ENCODE measurements around the gene PARVB. TPM values are rescaled to one million over a fixed set of nuclear protein-coding genes. Genes with fewer than 3 reads are reported as not detected.

The PARVB gene
- total RNA-seq, 1 donor from 2014 or later = 12.7 TPM

- Mint-ChIP-seq H3K4me3 (no peak overlapping the region), H3K27ac (no peak overlapping the region), H3K27me3 (ENCODE audit: insufficient read depth, low read depth) (peaks cover 9% of the 10 kb centered on the region), H3K4me1 (peaks cover 6% of the 10 kb centered on the region), H3K9me3 (peaks cover 13% of the 10 kb centered on the region), H3K36me3 (no peaks in the 10 kb centered on the region)
- H3K4me3 ChIP-seq = no peak overlapping the region
- peaks cover 6% of the 10 kb centered on the region for H3K4me1 ChIP-seq
- H3K27ac ChIP-seq = no peak overlapping the region
- H3K9me3 ChIP-seq (ENCODE audit: low read depth) = no peaks in the 10 kb centered on the region
- no peak overlapping the region for H3K9ac ChIP-seq
- H3K27me3 ChIP-seq = no peaks in the 10 kb centered on the region
- no peaks in the 10 kb centered on the region for H3F3A ChIP-seq (ENCODE audit: low read depth)
- no peaks in the 10 kb centered on the region for H4K20me1 ChIP-seq (ENCODE audit: low read depth)
- H3K36me3 ChIP-seq = no peaks in the 10 kb centered on the region
- TF ChIP-seq EZH2phosphoT487 (IDR thresholded peaks at IDR 0.05) (no peak), EZH2 (IDR thresholded peaks at IDR 0.05) (no peak), CTCF (IDR thresholded peaks at IDR 0.05) (no peak)
- H3K4me2 ChIP-seq = no peak overlapping the region
- no peak for DNase-seq (ENCODE audit: low spot score)
- H2AFZ ChIP-seq (replicated peaks) = no peak overlapping the region
- no peaks in the 10 kb centered on the region for H3K79me2 ChIP-seq (ENCODE audit: low read depth)
Measured at GRCh38 chr22:44137415-44137814, 113.3 kb downstream of the PARVB start.

GRCh38 chr22:44139773-44140172, 115.7 kb downstream of the PARVB start:
- Mint-ChIP-seq H3K27ac (no peak overlapping the region), H3K27me3 (ENCODE audit: insufficient read depth, low read depth) (peaks cover 14% of the 10 kb centered on the region), H3K4me3 (no peak overlapping the region), H3K4me1 (peaks cover 16% of the 10 kb centered on the region), H3K9me3 (peaks cover 13% of the 10 kb centered on the region), H3K36me3 (no peaks in the 10 kb centered on the region)
- Histone ChIP-seq H3K79me2 (ENCODE audit: low read depth) (no peaks in the 10 kb centered on the region), H3K27me3 (no peaks in the 10 kb centered on the region), H2AFZ (replicated peaks) (no peak overlapping the region), H3F3A (ENCODE audit: low read depth) (peaks cover under 1% of the 10 kb centered on the region), H3K9me3 (ENCODE audit: low read depth) (no peaks in the 10 kb centered on the region), H3K4me1 (peaks cover 16% of the 10 kb centered on the region), H4K20me1 (ENCODE audit: low read depth) (no peaks in the 10 kb centered on the region), H3K36me3 (no peaks in the 10 kb centered on the region), H3K4me3 (no peak overlapping the region), H3K27ac (no peak overlapping the region), H3K4me2 (no peak overlapping the region), H3K9ac (no peak overlapping the region)
- TF ChIP-seq EZH2phosphoT487 (IDR thresholded peaks at IDR 0.05) = no peak
- no peak for TF ChIP-seq EZH2 (IDR thresholded peaks at IDR 0.05)
- no peak for TF ChIP-seq CTCF (IDR thresholded peaks at IDR 0.05)
- no peak for DNase-seq (ENCODE audit: low spot score)

GRCh38 chr22:44142421-44143104, 118.5 kb downstream of the PARVB start:
- Mint-ChIP-seq H3K4me3 (no peak overlapping the region), H3K4me1 (peaks cover 41% of the 10 kb centered on the region), H3K27ac (peak overlapping the region; percentile 50), H3K9me3 (peaks cover 8% of the 10 kb centered on the region), H3K27me3 (ENCODE audit: insufficient read depth, low read depth) (peaks cover 28% of the 10 kb centered on the region), H3K36me3 (no peaks in the 10 kb centered on the region)
- peaks cover 28% of the 10 kb centered on the region for H3F3A ChIP-seq (ENCODE audit: low read depth)
- DNase-seq (ENCODE audit: low spot score) = no peak
- H2AFZ ChIP-seq (replicated peaks) = no peak overlapping the region
- no peak for TF ChIP-seq CTCF (IDR thresholded peaks at IDR 0.05)
- no peak for TF ChIP-seq EZH2phosphoT487 (IDR thresholded peaks at IDR 0.05)
- TF ChIP-seq EZH2 (IDR thresholded peaks at IDR 0.05) = no peak
- no peak overlapping the region for H3K4me2 ChIP-seq
- peaks cover 8% of the 10 kb centered on the region for H4K20me1 ChIP-seq (ENCODE audit: low read depth)
- no peaks in the 10 kb centered on the region for H3K36me3 ChIP-seq
- peaks cover 8% of the 10 kb centered on the region for H3K27me3 ChIP-seq
- no peaks in the 10 kb centered on the region for H3K79me2 ChIP-seq (ENCODE audit: low read depth)
- peaks cover 44% of the 10 kb centered on the region for H3K4me1 ChIP-seq
- no peak overlapping the region for H3K4me3 ChIP-seq
- no peak overlapping the region for H3K9ac ChIP-seq
- no peak overlapping the region for H3K27ac ChIP-seq
- no peaks in the 10 kb centered on the region for H3K9me3 ChIP-seq (ENCODE audit: low read depth)

All from neural progenitor cell (in vitro differentiated cells).